HG03045 (cell line): ENCODE data around the gene INHBB.
"Not testable (repeated sequence)": the region's sequence is repeated elsewhere in the genome, so short reads cannot be mapped to it uniquely, and the experiment has no call there.

Experiments used
- ATAC-seq: cut with Tn5 transposase; IDR thresholded peaks from one replicate; pipeline ENCODE4 v1.9.1; 2021; ENCODE audit warnings: mild to moderate bottlenecking, moderate library complexity; ENCODE audit not compliant: unreplicated experiment

The INHBB gene

DNA sequence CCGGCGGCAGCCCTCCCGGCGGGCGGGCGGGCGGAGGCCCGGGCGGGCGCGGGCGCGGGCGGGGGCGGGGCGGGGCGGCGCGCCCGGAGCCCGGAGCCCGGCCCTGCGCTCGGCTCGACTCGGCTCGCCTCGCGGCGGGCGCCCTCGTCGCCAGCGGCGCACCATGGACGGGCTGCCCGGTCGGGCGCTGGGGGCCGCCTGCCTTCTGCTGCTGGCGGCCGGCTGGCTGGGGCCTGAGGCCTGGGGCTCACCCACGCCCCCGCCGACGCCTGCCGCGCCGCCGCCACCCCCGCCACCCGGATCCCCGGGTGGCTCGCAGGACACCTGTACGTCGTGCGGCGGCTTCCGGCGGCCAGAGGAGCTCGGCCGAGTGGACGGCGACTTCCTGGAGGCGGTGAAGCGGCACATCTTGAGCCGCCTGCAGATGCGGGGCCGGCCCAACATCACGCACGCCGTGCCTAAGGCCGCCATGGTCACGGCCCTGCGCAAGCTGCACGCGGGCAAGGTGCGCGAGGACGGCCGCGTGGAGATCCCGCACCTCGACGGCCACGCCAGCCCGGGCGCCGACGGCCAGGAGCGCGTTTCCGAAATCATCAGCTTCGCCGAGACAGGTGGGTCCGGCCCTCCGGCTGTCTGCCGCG lies at the start of gene INHBB:
Gene INHBB (plus strand): TSS at position 111 of the 641 bp plus-strand sequence. CDS start 53 bp downstream, at position 164.
- no peak for ATAC-seq

GRCh38 chr2:120298173-120298835 lies 47.6 kb upstream of the INHBB start:
- ATAC-seq = no peak

- ATAC-seq = no peak
Measured at GRCh38 chr2:120299004-120299403, 46.9 kb upstream of the INHBB start.

DNA sequence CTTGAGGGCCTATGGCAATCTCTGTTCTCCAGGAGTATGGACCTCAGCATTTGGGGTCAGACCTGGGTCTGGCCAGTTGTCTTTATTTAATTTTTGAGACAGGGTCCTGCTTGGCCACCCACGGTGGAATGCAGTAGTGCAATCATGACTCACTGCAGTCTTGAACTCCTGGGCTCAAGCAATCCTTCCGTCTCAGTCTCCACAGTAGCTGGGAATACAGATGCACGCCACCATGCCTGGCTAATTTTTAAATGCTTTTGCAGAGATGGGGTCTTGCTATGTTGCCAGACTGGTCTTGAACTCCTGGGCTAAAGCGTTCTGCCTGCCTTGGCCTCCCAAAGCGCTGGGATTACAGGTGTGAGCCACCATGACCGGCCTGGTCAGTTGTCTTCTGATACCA lies 46.4 kb upstream of the INHBB start:
- ATAC-seq = no peak

DNA sequence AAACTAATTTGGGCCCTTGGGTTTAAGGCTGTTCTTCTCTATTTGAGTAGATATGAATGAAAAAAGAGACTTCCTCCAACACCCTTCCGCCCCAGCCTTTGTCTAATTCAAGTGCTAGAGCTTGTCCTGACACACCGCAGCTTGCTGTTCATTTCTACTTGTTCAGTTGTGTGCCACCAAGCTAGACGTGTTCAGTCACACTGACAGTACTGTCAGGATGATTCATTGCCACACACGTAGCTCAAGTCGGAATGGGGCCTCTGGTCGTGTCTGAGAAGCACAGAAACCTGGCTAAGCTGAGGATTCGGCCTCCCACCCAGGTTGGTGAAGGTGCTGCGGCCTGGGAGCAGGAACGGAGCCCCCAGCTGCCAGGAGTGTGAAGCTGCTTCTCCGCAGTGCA lies 45.6 kb upstream of the INHBB start:
- ATAC-seq = no peak

DNA sequence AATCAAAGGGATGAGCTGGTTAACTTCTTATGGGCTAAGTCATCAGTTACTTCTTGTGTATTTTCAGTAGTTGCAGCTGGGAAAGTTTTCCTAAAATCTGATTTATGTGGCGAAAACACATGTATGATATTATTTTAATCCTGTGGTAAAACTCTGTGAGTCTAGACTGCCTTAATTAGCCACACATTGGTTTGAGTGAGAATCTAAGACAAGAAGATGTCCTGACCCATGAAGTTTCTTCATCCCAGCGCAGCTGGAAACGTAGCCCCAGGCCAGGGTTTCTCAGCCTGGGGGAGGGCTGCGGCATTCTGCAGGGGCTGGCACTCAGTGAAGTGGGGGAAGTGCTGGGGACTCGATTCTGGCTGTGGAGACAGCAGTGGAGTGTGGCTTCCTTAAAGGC lies 44.7 kb upstream of the INHBB start:
- no peak for ATAC-seq

DNA sequence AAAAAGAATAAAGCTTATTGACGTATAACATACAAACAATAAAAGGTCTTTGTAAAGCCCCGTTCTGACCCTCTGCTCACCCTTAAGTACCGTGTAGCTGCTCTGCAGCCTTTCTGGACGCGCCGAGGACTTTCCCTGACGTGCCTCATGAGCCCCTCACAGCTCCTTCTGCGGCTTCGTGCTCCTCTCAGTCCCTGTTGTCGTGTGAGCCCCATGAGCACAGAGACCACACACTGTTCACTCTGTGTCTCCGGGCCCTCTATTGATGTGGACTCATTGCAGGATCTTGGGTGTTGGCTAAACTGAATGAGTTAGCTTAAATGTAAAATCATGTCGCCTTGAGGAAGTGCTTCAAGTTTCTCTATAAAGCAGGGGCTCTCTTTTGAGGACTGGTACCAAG lies 43.6 kb upstream of the INHBB start:
- no peak for ATAC-seq

- ATAC-seq = no peak
Measured at GRCh38 chr2:120303177-120303576, 42.8 kb upstream of the INHBB start.

DNA sequence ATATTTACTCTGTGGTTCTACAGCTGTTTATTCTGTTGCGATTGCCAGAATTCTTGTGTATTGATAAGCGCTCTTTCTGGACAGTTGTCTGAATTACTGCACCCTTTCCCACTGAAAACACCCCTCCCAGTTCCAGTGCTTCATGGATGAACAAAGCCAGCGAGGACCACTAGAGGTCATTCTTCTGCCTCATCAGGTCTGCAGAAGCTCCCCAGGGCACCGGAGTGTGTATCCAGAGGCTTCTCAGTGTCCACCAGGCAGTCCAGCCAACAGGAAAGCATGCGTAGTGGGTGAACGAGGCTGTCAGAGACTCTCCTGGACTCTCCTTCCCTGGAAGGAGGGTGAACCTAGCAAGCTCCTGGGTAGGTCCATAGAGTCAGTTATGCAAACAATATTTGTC lies 40.6 kb upstream of the INHBB start:
- ATAC-seq = no peak

DNA sequence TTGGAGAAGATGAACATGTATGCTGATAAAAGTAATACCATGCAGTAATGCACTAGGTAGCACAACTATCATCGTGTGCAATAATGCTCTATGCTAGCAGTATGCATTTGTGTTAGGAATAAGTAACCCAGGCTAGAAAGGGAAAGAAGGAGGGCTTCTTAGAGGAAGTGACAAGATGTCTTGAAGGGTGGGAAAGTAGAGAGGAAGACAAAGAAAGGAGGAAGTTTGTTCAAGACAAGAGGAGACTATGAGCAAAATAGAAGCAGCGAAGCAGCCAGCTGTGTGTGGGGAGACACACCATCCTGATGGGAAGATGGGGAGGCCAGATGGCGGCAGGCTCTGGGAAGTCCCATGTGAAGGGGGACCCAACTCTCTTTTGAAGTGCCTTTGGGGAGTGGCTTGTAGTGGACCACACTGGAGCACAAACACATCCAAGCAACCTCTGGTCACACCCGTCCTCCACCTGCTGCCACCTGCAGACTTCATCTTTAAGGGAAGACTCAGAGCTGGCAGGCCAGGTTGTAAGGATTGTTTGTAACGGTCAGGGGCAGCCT lies 39.9 kb upstream of the INHBB start:
- ATAC-seq = no peak

GRCh38 chr2:120307482-120307881 lies 38.5 kb upstream of the INHBB start:
- no peak for ATAC-seq

DNA sequence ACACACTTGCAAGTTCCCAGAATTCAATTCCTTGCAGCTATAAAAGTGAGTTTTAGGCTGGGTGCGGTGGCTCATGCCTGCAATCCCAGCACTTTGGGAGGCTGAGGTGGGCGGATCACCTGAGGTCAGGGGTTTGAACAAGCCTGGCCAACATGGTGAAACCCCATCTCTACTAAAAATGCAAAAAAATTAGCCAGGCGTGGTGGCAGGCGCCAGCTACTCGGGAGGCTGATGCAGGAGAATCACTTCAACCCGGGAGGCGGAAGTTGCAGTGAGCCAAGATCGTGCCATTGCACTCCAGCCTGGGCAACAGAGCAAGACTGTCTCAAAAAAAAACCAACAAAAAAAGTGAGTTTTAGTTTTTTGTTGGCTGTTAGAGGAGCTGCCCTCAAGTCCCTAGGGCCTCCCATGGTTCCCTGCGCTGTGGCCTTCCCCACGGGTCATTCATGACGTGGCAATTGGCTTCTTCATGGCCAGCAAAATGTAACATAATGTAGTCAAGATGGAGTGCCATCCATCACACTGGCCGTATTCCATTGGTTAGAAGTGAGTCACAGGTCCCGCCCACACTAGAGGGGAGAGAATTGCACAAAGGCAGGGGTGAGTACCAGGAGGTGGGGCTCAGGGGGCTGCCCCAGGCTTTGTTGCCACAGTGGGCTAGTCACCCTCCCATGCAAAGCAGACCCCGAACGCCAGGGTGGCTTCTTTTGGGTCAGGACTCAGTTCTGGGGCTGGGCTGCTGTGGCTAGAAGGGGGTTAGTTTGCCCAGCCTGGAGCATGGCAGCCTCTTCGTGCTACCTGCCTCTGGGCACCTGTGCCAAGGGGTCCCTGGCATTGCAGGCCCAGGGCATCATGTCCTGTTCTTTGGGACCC lies 37.7 kb upstream of the INHBB start:
- no peak for ATAC-seq

- peak; percentile 56 for ATAC-seq
Measured at GRCh38 chr2:120310136-120310535, 35.8 kb upstream of the INHBB start.

GRCh38 chr2:120310841-120311240 lies 35.1 kb upstream of the INHBB start:
- not testable (repeated sequence) for ATAC-seq

- ATAC-seq = no peak
Measured at GRCh38 chr2:120312076-120312475, 33.9 kb upstream of the INHBB start.

- ATAC-seq = no peak
Measured at GRCh38 chr2:120312860-120313694, 32.9 kb upstream of the INHBB start.

- ATAC-seq = no peak
Measured at GRCh38 chr2:120313695-120314615, 32.0 kb upstream of the INHBB start.

- ATAC-seq = no peak
Measured at GRCh38 chr2:120314690-120315366, 31.1 kb upstream of the INHBB start.
